GM06990 (cell line): ENCODE measurements around the gene MCM8.

Experiments
- DNase-seq: peaks from one replicate; pipeline ENCODE4 v3.0.0-alpha.2; 2011; ENCODE audit not compliant: insufficient read length; ENCODE audit errors: extremely low read depth
- H3K27me3 ChIP-seq: replicated peaks from 2 replicates; pipeline ENCODE4 v1.6.0; 2011; ENCODE audit warnings: low read length; ENCODE audit not compliant: control insufficient read depth, insufficient read depth
- H3K36me3 ChIP-seq: 2 replicates; pipeline ENCODE4 v1.5.1; 2011; ENCODE audit warnings: low read length; ENCODE audit not compliant: control insufficient read depth, insufficient read depth
- H3K4me3 ChIP-seq: replicated peaks from 2 replicates; pipeline ENCODE4 v1.5.1; 2011; ENCODE audit warnings: low read depth, mild to moderate bottlenecking, control low read depth, low read length
- CTCF ChIP-seq: IDR thresholded peaks from 2 replicates; pipeline ENCODE4 v1.5.1; 2011; ENCODE audit warnings: low read length, control low read depth, mild to moderate bottlenecking, inconsistent platforms; ENCODE audit not compliant: insufficient read depth, poor library complexity, severe bottlenecking

MCM8 gene

GRCh38 chr20:6039766-6040165 lies 89.3 kb downstream of the MCM8 start:
- Histone ChIP-seq H3K36me3 (peaks cover 7% of the 10 kb centered on the region), H3K27me3 (no peaks in the 10 kb centered on the region), H3K4me3 (no peak overlapping the region)
- TF ChIP-seq CTCF = no peak
- no peak for DNase-seq

GRCh38 chr20:6040540-6040939 lies 90.1 kb downstream of the MCM8 start:
- H3K27me3 ChIP-seq = no peaks in the 10 kb centered on the region
- no peak overlapping the region for H3K4me3 ChIP-seq
- DNase-seq = no peak
- TF ChIP-seq CTCF = no peak
- H3K36me3 ChIP-seq = peaks cover 7% of the 10 kb centered on the region

GRCh38 chr20:6040958-6041807 lies 90.7 kb downstream of the MCM8 start:
- Histone ChIP-seq H3K36me3 (peaks cover 7% of the 10 kb centered on the region), H3K4me3 (no peak overlapping the region), H3K27me3 (no peaks in the 10 kb centered on the region)
- DNase-seq = no peak
- no peak for TF ChIP-seq CTCF

GRCh38 chr20:6041808-6042265 lies 91.4 kb downstream of the MCM8 start:
- no peak overlapping the region for H3K4me3 ChIP-seq
- H3K27me3 ChIP-seq = no peaks in the 10 kb centered on the region
- peaks cover 7% of the 10 kb centered on the region for H3K36me3 ChIP-seq
- TF ChIP-seq CTCF = no peak
- no peak for DNase-seq

- DNase-seq = no peak
- peaks cover 3% of the 10 kb centered on the region for H3K36me3 ChIP-seq
- no peak overlapping the region for H3K4me3 ChIP-seq
- TF ChIP-seq CTCF = no peak
- no peaks in the 10 kb centered on the region for H3K27me3 ChIP-seq
Measured at GRCh38 chr20:6044115-6044514, 93.7 kb downstream of the MCM8 start.

- no peak for TF ChIP-seq CTCF
- Histone ChIP-seq H3K4me3 (no peak overlapping the region), H3K27me3 (no peaks in the 10 kb centered on the region), H3K36me3 (peaks cover 3% of the 10 kb centered on the region)
- no peak for DNase-seq
Measured at GRCh38 chr20:6045566-6045965, 95.1 kb downstream of the MCM8 start.
